SU-DHL-6 (cell line): ENCODE results near the gene LIX1L.

Source experiments
- EZH2phosphoT487 ChIP-seq: fragments of 200-600 bp; sonication (generic), shearing (Covaris generic); conservative IDR thresholded peaks from 2 replicates; pipeline ENCODE4 v1.6.1; 2018; ENCODE audit warnings: mild to moderate bottlenecking, antibody characterized with exemption, low read length, moderate library complexity, mixed read lengths
- TF ChIP-seq, protein P1 (sequence below): fragments of 200-600 bp; sonication (generic); IDR thresholded peaks from one replicate; pipeline ENCODE4 v1.5.1; 2017; ENCODE audit warnings: antibody characterized with exemption, mild to moderate bottlenecking, low read length, moderate library complexity; ENCODE audit not compliant: insufficient read depth, poor library complexity, severe bottlenecking

DNA sequence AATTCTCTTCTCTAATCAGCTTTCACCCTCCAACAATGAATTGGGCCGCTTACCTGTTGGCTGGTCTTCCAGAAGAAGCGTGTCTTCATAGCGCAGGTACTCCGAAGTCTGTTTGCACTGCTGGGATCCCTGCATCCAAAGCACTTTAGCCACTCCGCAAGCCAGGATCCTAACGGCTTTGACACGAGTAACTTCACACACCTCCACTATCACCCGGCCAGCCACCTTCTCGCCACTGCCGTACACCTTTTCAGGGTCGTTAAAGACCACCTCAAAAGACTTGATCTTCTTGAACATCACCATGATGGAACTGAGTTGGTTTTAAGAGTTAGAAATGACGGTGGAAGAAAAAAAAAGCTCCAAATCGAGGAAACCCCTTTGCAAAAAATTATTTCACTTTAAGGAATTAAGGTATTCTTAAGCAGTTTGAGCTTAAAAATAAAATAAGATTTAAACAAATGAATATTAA is 38.2 kb upstream of the LIX1L start:
- TF ChIP-seq, protein P1, sequence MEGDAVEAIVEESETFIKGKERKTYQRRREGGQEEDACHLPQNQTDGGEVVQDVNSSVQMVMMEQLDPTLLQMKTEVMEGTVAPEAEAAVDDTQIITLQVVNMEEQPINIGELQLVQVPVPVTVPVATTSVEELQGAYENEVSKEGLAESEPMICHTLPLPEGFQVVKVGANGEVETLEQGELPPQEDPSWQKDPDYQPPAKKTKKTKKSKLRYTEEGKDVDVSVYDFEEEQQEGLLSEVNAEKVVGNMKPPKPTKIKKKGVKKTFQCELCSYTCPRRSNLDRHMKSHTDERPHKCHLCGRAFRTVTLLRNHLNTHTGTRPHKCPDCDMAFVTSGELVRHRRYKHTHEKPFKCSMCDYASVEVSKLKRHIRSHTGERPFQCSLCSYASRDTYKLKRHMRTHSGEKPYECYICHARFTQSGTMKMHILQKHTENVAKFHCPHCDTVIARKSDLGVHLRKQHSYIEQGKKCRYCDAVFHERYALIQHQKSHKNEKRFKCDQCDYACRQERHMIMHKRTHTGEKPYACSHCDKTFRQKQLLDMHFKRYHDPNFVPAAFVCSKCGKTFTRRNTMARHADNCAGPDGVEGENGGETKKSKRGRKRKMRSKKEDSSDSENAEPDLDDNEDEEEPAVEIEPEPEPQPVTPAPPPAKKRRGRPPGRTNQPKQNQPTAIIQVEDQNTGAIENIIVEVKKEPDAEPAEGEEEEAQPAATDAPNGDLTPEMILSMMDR, result no peak
- no peak for TF ChIP-seq EZH2phosphoT487
